IMR-90 (cell line): ENCODE measurements around the gene C11orf65. TPM values are rescaled to one million over a fixed set of nuclear protein-coding genes. Genes with fewer than 3 reads are reported as not detected.
A peak's percentile ranks its signal among the peaks of the same experiment; 100 is the strongest.

ENCODE experiments used
- ATAC-seq: fragments of 200-7000 bp; cut with Tn5 transposase; 2 replicates; pipeline ENCODE4 v1.9.1; 2020; ENCODE audit warnings: low read depth, mild to moderate bottlenecking, moderate library complexity
- BruUV-seq: library from RNA; stranded (reverse); fragments of 400-500 nt; replicated peaks from 2 replicates; lab custom pipeline; 2021; lab: Mats Ljungman, UMichigan
- CTCF ChIA-PET: fragments of 300-600 bp; formaldehyde crosslinking; extraction: SDS; loops from one replicate; lab custom pipeline; 2021; ENCODE audit warnings: antibody characterized with exemption; lab: Yijun Ruan, JAX
- POLR2A ChIA-PET: fragments of 300-600 bp; sonication (Branson Sonifier 250); formaldehyde crosslinking; loops from one replicate; lab custom pipeline; 2022; ENCODE audit warnings: antibody characterized with exemption; ENCODE audit not compliant: unreplicated experiment; lab: Charles Lee
- DNase-seq: peaks from one replicate; pipeline ENCODE4 v3.0.0; 2013
- H2AFZ ChIP-seq: replicated peaks from 2 replicates; pipeline ENCODE3; 2013; ENCODE audit warnings: low read length, mild to moderate bottlenecking; ENCODE audit not compliant: poor library complexity
- H2AK5ac ChIP-seq: 2 replicates; pipeline ENCODE4 v1.6.1; 2013; ENCODE audit warnings: low read depth, low read length, inconsistent platforms
- H2AK9ac ChIP-seq: replicated peaks from 2 replicates; pipeline ENCODE3; 2013; ENCODE audit warnings: mild to moderate bottlenecking, low read depth, low read length, moderate library complexity; ENCODE audit not compliant: poor library complexity
- H2BK120ac ChIP-seq: 2 replicates; pipeline ENCODE4 v1.6.1; 2013; ENCODE audit warnings: low read depth, low read length, inconsistent platforms
- H2BK15ac ChIP-seq: 3 replicates; pipeline ENCODE4 v1.6.1; 2013; ENCODE audit warnings: low read depth, low read length, inconsistent platforms
- H2BK20ac ChIP-seq: 2 replicates; pipeline ENCODE4 v1.6.1; 2013; ENCODE audit warnings: low read depth, mild to moderate bottlenecking, inconsistent platforms, low read length, moderate library complexity
- H2BK5ac ChIP-seq: 2 replicates; pipeline ENCODE4 v1.6.1; 2013; ENCODE audit warnings: mild to moderate bottlenecking, low read depth, low read length, inconsistent platforms; ENCODE audit not compliant: poor library complexity, severe bottlenecking
- H3K14ac ChIP-seq: replicated peaks from 2 replicates; pipeline ENCODE4 v1.6.1; 2013; ENCODE audit warnings: low read depth, low read length, inconsistent platforms
- H3K18ac ChIP-seq: 2 replicates; pipeline ENCODE4 v1.6.1; 2013; ENCODE audit warnings: low read depth, low read length, control low read depth
- H3K23ac ChIP-seq: 2 replicates; pipeline ENCODE4 v1.6.1; 2013; ENCODE audit warnings: low read depth, low read length, inconsistent platforms
- H3K27ac ChIP-seq: 2 replicates; pipeline ENCODE4 v1.5.1; 2013; ENCODE audit warnings: mild to moderate bottlenecking, control low read depth, low read length; ENCODE audit not compliant: insufficient read depth
- H3K27me3 ChIP-seq: 2 replicates; pipeline ENCODE4 v1.6.1; 2013; ENCODE audit warnings: low read length; ENCODE audit not compliant: control insufficient read depth, insufficient read depth
- H3K36me3 ChIP-seq: 2 replicates; pipeline ENCODE4 v1.6.1; 2013; ENCODE audit warnings: low read length, mixed read lengths; ENCODE audit not compliant: control insufficient read depth, insufficient read depth
- H3K4ac ChIP-seq: 2 replicates; pipeline ENCODE4 v1.6.1; 2013; ENCODE audit warnings: low read depth, low read length, inconsistent platforms
- H3K4me1 ChIP-seq: 2 replicates; pipeline ENCODE4 v1.6.1; 2013; ENCODE audit warnings: low read length, mixed read lengths; ENCODE audit not compliant: control insufficient read depth, insufficient read depth
- H3K4me2 ChIP-seq: 2 replicates; pipeline ENCODE4 v1.6.1; 2013; ENCODE audit warnings: low read depth, mild to moderate bottlenecking, control low read depth, low read length, moderate library complexity
- H3K4me3 ChIP-seq: 2 replicates; pipeline ENCODE4 v1.5.1; 2013; ENCODE audit warnings: low read depth, mild to moderate bottlenecking, control low read depth, low read length, moderate library complexity; ENCODE audit not compliant: insufficient read depth
- H3K56ac ChIP-seq: 2 replicates; pipeline ENCODE4 v1.6.1; 2013; ENCODE audit warnings: low read length, inconsistent platforms; ENCODE audit not compliant: insufficient read depth; ENCODE audit errors: extremely low read depth
- H3K79me1 ChIP-seq, 2 experiments: 2 replicates each; pipeline ENCODE4 v1.6.1; 2013; ENCODE audit warnings: low read length in 2 of 2, inconsistent platforms in 1 of 2, low read depth in 1 of 2
- H3K9ac ChIP-seq: 2 replicates; pipeline ENCODE4 v1.6.1; 2013; ENCODE audit warnings: low read depth, low read length, control low read depth
- H3K9me1 ChIP-seq: 2 replicates; pipeline ENCODE4 v1.6.1; 2013; ENCODE audit warnings: low read length, inconsistent platforms; ENCODE audit not compliant: insufficient read depth
- H3K9me3 ChIP-seq: 2 replicates; pipeline ENCODE4 v1.6.1; 2013; ENCODE audit warnings: low read length; ENCODE audit not compliant: control insufficient read depth, insufficient read depth
- H4K20me1 ChIP-seq: 2 replicates; pipeline ENCODE4 v1.6.1; 2013; ENCODE audit warnings: low read length, inconsistent platforms; ENCODE audit not compliant: insufficient read depth
- H4K5ac ChIP-seq: 2 replicates; pipeline ENCODE4 v1.6.1; 2013; ENCODE audit warnings: mild to moderate bottlenecking, low read depth, low read length, control low read depth
- H4K8ac ChIP-seq, 2 experiments: 2 replicates each; pipeline ENCODE4 v1.6.1; 2013; ENCODE audit warnings: low read depth in 2 of 2, low read length in 2 of 2, control low read depth in 1 of 2, inconsistent platforms in 1 of 2
- H4K91ac ChIP-seq: 2 replicates; pipeline ENCODE4 v1.6.1; 2013; ENCODE audit warnings: low read depth, low read length, inconsistent platforms; ENCODE audit not compliant: insufficient read depth
- BHLHE40 ChIP-seq: fragments of 150-350 bp; IDR thresholded peaks from 2 replicates; pipeline ENCODE4 v1.6.1; 2016; ENCODE audit warnings: mild to moderate bottlenecking, low read depth, low read length
- MAFK ChIP-seq: IDR thresholded peaks from 2 replicates; pipeline ENCODE4 v1.6.1; 2012; ENCODE audit warnings: low read depth, low read length, improper control_type of control experiment
- MXI1 ChIP-seq: IDR thresholded peaks from 2 replicates; pipeline ENCODE4 v1.6.1; 2012; ENCODE audit warnings: low read depth, mild to moderate bottlenecking, low read length, moderate library complexity, borderline replicate concordance
- POLR2A ChIP-seq: IDR thresholded peaks from 2 replicates; pipeline ENCODE4 v1.6.1; 2012; ENCODE audit warnings: mild to moderate bottlenecking, low read depth, low read length
- SMC3 ChIP-seq: fragments of 150-350 bp; IDR thresholded peaks from 2 replicates; pipeline ENCODE4 v1.6.1; 2016; ENCODE audit warnings: low read depth, mild to moderate bottlenecking, antibody characterized with exemption, low read length, moderate library complexity
- WGBS, 2 experiments: methylation state at CpG; one replicate each; pipeline versions ENCODE4 v1.1.5 to v1.1.7; 2013; ENCODE audit warnings: missing lambda C conversion rate in 2 of 2; ENCODE audit not compliant: insufficient read length in 1 of 2; ENCODE audit errors: extremely low coverage in 2 of 2; 5-methylcytosine and 5-hydroxymethylcytosine counted together
- dilution Hi-C: fragments of 300-500 bp; cut with HindIII; formaldehyde crosslinking; loops from one replicate; pipeline ENCODE4 v1.14.3; 2018; ENCODE audit warnings: low sequenced_read_pairs; ENCODE audit not compliant: unreplicated experiment
- in situ Hi-C: fragments of 300-500 bp; cut with MboI; formaldehyde crosslinking; loops from 3 replicates; pipeline ENCODE4 v1.14.3; 2019; ENCODE audit warnings: low sequenced_read_pairs, inconsistent platforms, mixed read lengths
- intact Hi-C: fragments of 100-400 bp; cut with micrococcal nuclease; formaldehyde crosslinking; loops from 2 replicates; pipeline ENCODE4 v1.10.0; 2022
- polyA plus RNA-seq, 3 experiments: library from polyadenylated mRNA; depleted of rRNA; stranded (reverse); fragments of >200 nt; gene quantifications; 2 replicates each; pipeline ENCODE4 v1.2.3, GENCODE V29; 2012; ENCODE audit warnings: low replicate concordance in 1 of 3
- total RNA-seq: library from RNA; depleted of rRNA; stranded (reverse); fragments of >200 nt; gene quantifications from 2 replicates; pipeline ENCODE4 v1.2.3, GENCODE V29; 2012

C11orf65 gene
- total and polyA plus RNA-seq, 2 of the 4 experiments (the other 2 are of a cell fraction): 0.12 to 0.18 TPM

DNA sequence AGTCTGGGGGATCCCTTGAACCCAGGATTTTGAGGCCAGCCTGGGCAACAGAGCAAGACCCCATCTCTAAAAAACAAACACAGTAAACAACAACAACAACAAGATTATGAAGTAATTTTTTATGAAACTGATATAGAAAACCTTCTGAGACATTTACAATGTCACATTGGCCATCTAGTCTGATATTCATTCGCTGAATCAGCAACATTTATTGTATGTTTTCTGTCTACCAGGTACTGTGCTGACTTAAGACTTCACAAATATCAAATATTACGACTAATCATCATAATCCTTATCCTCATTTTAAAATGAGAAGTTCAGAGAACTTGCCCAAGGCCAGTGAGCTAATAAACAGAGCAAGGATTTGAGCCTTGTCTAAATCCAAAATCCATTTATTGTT is 123.6 kb downstream of the C11orf65 start:
- Histone ChIP-seq H3K18ac (no peak overlapping the region), H2AFZ (no peak overlapping the region), H3K9ac (no peak overlapping the region), H2BK20ac (no peak overlapping the region), H3K9me3 (no peaks in the 10 kb centered on the region), H3K9me1 (no peaks in the 10 kb centered on the region), H3K4me3 (no peak overlapping the region), H3K27ac (no peak overlapping the region), H4K5ac (no peak overlapping the region), H3K4ac (no peak overlapping the region), H3K79me1 (no peaks in the 10 kb centered on the region), H4K91ac (no peak overlapping the region), H3K56ac (no peak overlapping the region), H2BK15ac (no peak overlapping the region), H3K4me2 (no peak overlapping the region), H2AK9ac (no peak overlapping the region), H3K23ac (no peak overlapping the region), H3K4me1 (no peaks in the 10 kb centered on the region), H3K27me3 (no peaks in the 10 kb centered on the region), H3K36me3 (peaks cover 2% of the 10 kb centered on the region; the same call in 1 of the 2 replicates), H2BK5ac (no peak overlapping the region), H3K14ac (no peak overlapping the region), H2AK5ac (no peak overlapping the region), H2BK120ac (no peak overlapping the region), H4K8ac (no peak overlapping the region), H4K20me1 (no peaks in the 10 kb centered on the region)
- BruUV-seq: no TSS peak
- WGBS, 2 experiments: no CpG with 5 or more reads among the region's 2 CpGs
- CTCF ChIA-PET: no interaction called here
- ATAC-seq: no peak
- intact Hi-C loops: no loop called here
- DNase-seq: no peak
- POLR2A ChIA-PET: no interaction called here
- in situ Hi-C loops: no loop called here
- dilution Hi-C loops: no loop called here
- TF ChIP-seq MXI1 (no peak), SMC3 (no peak), MAFK (peak; percentile 90), BHLHE40 (no peak), POLR2A (no peak)
